Stimulated activated CD4-positive, alpha-beta T cell treated with anti-CD3 and anti-CD28 coated beads, Interleukin-1b, Interleukin-23, amount 100 ng/mL, for 1 hour (primary cell): ENCODE measurements around the gene ABTB1.

Experiments
- DNase-seq, 2 donors: peaks; one replicate each; pipeline ENCODE4 v3.0.0-alpha.2; 2020; ENCODE audit warnings: low read depth in 2 of 2

Gene ABTB1

DNA sequence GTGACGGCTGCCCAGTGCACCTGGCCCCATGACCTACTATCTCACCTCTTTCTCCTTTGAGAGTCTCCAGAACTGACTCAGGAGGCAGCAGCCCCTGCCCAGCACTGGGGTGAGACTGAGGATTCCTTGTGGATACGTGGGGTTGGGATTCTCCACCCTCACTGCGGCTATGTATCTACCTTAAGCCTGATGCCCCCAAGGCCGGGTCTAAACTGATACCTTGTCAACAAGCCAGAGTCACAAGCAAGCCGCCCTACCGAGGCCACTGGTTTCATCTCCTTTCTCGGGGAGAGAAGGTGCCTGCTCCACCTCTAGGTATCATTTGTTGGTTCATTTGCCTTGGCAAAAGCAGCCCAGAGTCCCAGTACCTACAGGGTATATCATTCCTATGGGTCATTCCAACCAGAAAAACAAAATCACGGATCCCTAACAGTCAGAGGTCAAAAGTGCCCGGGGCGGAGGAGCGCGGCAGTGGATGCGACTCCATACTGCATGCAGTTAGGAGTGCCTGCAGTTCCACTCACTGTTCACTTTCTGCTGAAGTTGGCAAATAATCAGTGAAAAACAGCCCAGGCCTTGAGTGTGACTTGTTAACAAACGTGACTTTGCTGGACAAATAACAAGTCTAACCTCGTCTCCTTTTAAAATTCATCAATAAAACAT, 47.5 kb downstream of the ABTB1 start:
- no peak for DNase-seq

DNA sequence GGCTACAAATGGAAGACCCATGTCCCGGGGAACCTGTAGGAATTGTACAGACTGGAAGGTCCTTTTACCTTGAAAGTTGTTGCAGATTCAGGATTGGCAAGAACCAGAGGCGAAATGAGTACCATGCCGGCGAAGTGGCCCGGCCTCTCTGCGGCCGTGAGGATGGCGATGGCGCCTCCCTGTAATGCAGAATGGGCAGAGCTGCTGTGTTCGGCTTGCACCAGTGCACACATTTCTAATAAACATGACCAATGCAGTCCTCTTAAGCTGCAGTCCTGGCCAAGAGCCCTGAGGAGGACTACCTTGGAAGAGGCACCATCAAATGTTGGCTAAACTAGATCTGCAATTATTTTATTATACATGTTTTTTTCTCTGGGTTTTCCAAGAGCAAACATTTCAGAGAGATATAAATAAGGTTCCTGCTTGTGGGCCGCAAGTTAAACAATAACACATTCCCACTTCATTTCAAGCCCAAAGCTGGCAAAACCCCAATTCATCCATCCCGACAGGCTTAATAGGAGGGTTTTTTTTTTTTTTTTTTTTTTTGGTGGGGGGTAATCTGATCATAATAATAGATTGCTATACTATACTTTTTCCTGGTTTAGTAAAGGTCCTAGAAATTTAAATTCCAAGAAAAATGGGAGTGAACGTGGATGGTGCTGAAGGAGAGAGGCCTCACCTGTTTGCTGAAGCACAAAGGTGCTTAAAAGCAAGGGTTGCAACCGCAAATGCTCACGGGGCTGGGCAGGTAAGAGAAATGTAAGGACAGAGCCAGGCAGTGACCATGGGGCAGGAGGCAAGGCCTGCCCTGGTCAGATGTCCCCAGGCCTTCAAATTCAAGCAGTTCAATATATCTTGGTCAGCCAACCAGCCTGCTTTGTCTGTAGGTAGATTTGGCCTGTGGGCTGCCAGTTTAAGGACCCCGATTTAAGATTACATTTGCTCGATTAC, 48.5 kb downstream of the ABTB1 start:
- DNase-seq = no peak

DNA sequence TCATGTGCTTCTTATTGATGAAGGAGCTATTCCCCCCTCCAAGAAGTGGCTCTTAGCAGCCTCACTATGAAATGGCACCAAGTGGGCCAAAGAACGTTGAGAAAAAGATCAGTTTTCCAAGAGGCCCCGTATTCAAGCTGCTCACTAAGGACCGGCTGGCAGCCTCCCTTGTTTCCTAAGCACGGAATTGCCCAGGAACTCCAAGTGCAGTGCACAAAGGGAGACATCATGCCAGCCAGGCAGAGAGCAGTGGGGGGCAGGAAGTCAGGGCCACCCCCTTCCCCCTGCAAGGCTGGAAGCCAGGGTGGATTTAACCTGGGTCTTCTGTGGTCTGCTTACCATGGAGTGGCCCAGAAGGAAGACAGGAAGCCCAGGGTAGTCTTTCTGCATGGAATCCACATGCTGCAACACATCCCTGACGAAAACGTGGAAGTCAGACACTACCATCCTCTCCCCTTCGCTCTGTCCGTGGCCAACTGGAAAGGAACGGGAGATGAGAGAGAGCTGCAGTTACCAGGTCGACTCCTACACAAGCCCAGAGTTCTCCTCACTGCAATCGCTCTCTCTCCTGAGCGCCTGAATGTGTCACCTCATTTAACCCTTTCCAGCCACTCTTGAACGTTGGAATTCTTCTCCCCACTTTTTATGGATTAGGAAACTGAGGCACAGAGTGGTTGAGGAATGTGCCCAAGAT, 49.5 kb downstream of the ABTB1 start:
- no peak for DNase-seq

DNA sequence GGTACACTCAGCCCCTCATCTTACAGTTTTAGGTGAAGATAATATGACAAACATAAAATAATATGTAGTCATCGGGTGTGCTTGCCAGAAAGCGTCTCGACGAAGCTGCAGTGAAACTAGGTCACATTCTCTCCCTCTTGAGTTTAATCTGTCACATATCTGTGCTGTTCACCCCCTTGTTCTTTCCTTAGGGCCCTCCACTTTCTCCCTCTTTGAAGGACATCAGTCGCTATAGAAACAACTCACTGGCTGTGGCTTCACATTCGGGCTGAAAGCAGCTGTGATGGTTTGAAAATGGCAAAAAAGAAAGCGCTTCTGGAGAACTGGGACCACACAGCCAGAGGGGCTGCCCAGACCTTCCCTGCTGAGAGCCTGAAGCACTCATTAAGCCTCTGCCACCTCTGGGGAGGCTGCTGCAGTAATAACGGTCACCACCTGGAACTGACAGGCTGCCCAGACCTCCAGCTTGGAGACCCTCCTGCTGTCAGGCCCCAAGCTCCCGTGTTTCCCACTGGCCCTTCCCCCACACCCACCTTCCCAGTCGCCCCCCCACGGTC, 50.3 kb downstream of the ABTB1 start:
- DNase-seq = no peak

DNA sequence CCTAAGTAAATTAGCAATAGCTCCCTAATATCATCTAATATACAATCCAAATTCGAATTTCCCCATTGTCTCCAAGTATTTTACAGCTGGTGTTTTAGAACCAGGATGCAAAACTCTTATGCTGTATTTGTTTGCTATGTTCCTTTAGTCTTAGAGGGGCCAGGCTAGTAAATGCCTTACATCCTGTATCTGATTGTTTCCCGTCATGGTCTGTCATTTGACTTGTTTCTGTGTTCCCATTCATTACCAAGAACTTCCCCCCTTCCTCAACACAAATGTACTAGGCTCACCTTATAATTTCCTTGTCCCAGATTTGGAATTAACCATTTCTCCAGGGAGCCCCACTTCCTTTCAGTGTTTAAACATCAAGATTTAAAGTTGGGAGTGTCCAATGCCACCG, 54.1 kb downstream of the ABTB1 start:
- no peak for DNase-seq

DNA sequence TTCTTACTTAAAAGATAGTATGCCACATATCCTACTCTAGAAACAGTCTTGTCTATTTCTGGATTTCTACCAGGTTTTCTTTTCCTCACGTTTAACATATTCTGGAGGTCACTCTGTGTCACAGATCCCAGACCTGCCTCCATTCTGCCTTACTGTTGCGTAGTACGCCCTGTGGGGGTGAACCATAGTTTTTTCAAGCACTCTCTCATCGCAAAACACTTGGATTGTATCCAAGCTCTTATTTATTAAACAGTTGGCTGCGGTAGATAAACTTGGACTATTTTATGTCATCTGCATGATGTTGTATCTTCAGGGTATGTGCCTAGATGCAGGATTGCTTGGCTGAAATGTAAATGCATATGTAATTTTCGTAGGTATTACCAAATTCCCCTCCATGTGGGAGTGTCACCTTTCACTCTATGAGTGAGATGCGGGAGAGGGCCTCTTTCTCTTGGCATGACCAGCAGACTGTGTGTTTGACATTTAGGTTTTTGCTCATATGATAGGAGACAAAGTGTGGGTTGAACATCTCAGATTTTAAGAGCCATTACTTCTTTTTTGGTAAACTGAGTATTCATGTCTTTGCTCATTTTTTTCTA, 55.8 kb downstream of the ABTB1 start:
- no peak for DNase-seq

DNA sequence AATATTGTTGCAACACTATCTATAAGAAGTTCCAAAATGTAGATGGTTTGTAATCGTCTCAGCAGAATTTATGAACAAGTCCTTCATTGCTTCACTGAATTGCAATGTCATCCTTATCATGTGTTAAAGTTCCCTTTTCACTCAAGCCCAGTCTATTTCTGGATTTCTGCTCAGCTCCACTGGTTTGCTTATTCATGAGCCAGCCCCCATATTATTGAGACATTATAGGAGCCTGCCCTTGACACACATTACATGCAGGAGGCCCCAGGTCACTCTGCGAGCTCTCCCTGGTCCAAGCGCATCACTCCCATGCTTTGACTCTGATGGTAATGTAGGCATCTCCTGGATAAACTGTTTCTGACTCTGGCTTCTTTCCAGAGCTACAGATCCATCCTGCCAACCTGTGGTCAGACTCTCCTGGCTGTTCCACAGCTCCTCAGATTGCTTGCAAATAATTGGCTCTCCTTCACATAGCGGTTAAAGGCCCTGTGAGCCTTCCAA, 56.9 kb downstream of the ABTB1 start:
- DNase-seq = no peak

DNA sequence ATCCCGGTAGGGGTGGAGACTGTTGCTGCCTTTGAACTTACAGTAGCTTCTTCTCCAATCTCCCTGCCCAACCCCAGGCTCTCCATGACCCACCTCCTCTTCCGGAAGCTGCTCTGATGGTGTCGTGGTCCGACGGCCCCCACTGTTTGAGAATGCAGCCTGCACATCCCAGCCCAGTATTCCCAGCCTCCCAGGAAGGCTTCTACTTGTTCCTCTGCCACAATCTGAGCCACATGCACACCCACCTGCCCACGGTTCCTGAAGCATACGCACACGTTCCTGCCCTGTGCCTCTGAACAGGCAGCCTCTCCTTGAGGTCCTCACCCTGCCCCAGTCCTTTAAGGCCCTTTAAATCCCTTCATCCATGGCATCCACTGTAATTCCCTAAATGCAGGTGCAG, 57.4 kb downstream of the ABTB1 start:
- no peak for DNase-seq
